Ascending aorta (tissue), 2 donors: ENCODE measurements around the gene PROB1. TPM values are rescaled to one million over a fixed set of nuclear protein-coding genes. Genes with fewer than 3 reads are reported as not detected.
A peak's percentile ranks its signal among the peaks of the same experiment; 100 is the strongest.

Experiments used
- DNase-seq, 2 donors: peaks; one replicate each; pipeline ENCODE4 v3.0.0-alpha.2; 2019; ENCODE audit warnings: low spot score in 2 of 2
- H3K27ac ChIP-seq, 2 donors: fragments of 200-600 bp; sonication (generic); one replicate each; pipeline ENCODE4 v1.5.1; 2016 to 2017; ENCODE audit warnings: mild to moderate bottlenecking in 1 of 2
- H3K27me3 ChIP-seq: fragments of 200-600 bp; sonication (generic); one replicate; pipeline ENCODE4 v1.5.1; 2017
- H3K36me3 ChIP-seq, 2 donors: fragments of 200-600 bp; sonication (generic); one replicate each; pipeline ENCODE4 v1.5.1; 2016
- H3K4me1 ChIP-seq, 2 donors: fragments of 200-600 bp; sonication (generic); one replicate each; pipeline ENCODE4 v1.5.1; 2016 to 2017; ENCODE audit warnings: mild to moderate bottlenecking in 1 of 2
- H3K4me3 ChIP-seq, 2 donors: fragments of 200-600 bp; sonication (generic); one replicate each; pipeline ENCODE4 v1.5.1; 2016 to 2017; ENCODE audit warnings: mild to moderate bottlenecking in 1 of 2
- H3K9me3 ChIP-seq, 2 donors: fragments of 200-600 bp; sonication (generic); one replicate each; pipeline ENCODE4 v1.5.1; 2016
- CTCF ChIP-seq, 3 experiments: fragments of 200-600 bp in 2 of 3; fragments of 450-650 bp in 1 of 3; sonication (generic) in 2 of 3; IDR thresholded peaks; one replicate each; pipeline ENCODE4 v1.5.1; 2016 to 2019; ENCODE audit warnings: antibody characterized with exemption in 3 of 3, mild to moderate bottlenecking in 1 of 3, moderate library complexity in 1 of 3
- intact Hi-C: fragments of 100-400 bp; cut with DNase I; formaldehyde crosslinking; loops from one replicate; pipeline ENCODE4 v1.15.1; 2023
- total RNA-seq: library from RNA; depleted of rRNA; stranded (reverse); fragments of >200 nt; gene quantifications from one replicate; pipeline ENCODE4 v1.1.0, GENCODE V29; 2016

The PROB1 gene
- total RNA-seq, 1 donor from 2014 or later: 4.3 TPM

DNA sequence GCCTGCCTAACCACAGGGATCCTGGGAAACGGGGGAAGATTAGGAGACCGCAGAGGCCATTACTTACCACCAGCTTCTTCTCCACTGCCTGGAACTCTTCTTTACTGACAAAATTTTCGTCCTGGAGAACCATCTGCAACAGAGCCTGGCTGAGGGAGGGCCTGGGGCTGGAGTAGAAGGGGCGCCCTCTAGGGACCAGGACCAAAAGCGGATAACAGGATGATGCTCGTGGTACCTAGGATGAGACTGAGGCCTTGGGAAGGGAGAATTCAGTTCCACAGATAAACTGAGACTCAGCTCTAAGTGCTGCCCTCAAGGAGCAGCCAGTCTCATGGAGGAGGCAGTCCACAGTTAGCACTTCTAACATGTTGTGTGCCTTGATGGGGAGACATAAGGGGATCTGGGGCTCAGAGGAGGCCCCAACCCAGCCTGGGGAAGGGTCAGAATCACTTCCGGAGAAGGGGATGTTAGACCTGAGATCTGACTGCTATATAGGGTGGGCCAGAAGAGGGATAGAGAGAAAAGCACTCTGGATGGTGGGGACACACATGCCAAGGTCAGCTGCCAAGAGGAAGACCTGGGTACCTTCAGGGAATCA lies 7.8 kb upstream of the PROB1 start:
- Histone ChIP-seq H3K27ac (peak overlapping the region; percentile 88 to 90), H3K4me1 (peaks cover 0 to 10% of the 10 kb centered on the region in 2 donors), H3K9me3 (no peaks in the 10 kb centered on the region), H3K27me3 (no peaks in the 10 kb centered on the region), H3K36me3 (no peaks in the 10 kb centered on the region), H3K4me3 (peak overlapping the region in 1 of 2 donors; percentile 62)
- TF ChIP-seq CTCF (IDR thresholded peaks at IDR 0.05): no peak
- DNase-seq: no peak
- intact Hi-C loops: loop anchor here (5.0 kb wide), 3 partner anchors 60 to 860 kb away; partner anchors contain the start of genes ETF1, MATR3 and PAIP2

- intact Hi-C loops: loop anchor here (5.0 kb wide), 3 partner anchors 59 to 859 kb away; partner anchors contain the start of genes ETF1, MATR3 and PAIP2
- no peak for TF ChIP-seq CTCF (IDR thresholded peaks at IDR 0.05)
- DNase-seq: no peak
- H3K9me3 ChIP-seq: no peaks in the 10 kb centered on the region
- no peak overlapping the region for H3K4me3 ChIP-seq
- no peak overlapping the region for H3K27ac ChIP-seq
- no peaks in the 10 kb centered on the region for H3K27me3 ChIP-seq
- H3K36me3 ChIP-seq: no peaks in the 10 kb centered on the region
- peaks cover 0 to 10% of the 10 kb centered on the region in 2 donors for H3K4me1 ChIP-seq
Measured at GRCh38 chr5:139401546-139401945, 6.6 kb upstream of the PROB1 start.

DNA sequence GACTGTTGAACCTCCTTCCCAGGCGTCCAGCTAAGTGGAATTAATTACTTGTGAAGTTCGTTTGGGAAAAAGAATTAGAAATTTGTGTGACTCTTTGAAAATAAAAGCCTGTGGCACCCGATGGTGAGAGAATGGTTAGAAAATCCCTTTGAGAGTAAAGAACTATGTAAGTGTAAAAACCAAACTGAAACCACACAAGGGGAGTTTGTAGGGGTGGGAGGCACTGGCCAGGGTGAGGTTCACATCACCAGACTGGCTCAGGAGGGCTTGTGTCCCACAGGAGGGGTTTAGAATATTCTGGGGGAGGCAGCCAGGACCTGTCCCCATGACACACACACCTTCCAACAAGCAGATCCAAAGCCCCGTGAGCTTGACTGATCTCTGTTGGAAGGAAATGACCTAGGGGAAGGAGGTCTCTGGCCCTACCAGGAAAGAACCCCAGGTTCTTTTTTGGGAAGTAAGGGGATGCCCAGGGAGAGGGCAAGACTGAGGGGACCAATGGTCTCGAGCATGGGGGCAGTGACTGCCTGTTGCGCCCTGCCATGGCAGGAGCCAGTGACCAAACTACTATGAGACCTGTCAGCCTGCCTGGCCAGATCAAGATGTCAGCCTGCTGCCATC lies 4.7 kb upstream of the PROB1 start:
- intact Hi-C loops: loop anchor here (5.0 kb wide), 3 partner anchors 57 to 857 kb away; partner anchors contain the start of genes ETF1, MATR3 and PAIP2
- Histone ChIP-seq H3K27me3 (no peaks in the 10 kb centered on the region), H3K9me3 (no peaks in the 10 kb centered on the region), H3K36me3 (no peaks in the 10 kb centered on the region), H3K27ac (no peak overlapping the region), H3K4me3 (no peak overlapping the region), H3K4me1 (peaks cover 0 to 15% of the 10 kb centered on the region in 2 donors)
- DNase-seq: no peak
- TF ChIP-seq CTCF (IDR thresholded peaks at IDR 0.05): no peak

GRCh38 chr5:139397921-139398320 lies 3.0 kb upstream of the PROB1 start:
- no peak overlapping the region for H3K4me3 ChIP-seq
- no peaks in the 10 kb centered on the region for H3K9me3 ChIP-seq
- TF ChIP-seq CTCF (IDR thresholded peaks at IDR 0.05): no peak
- no peak for DNase-seq
- H3K36me3 ChIP-seq: no peaks in the 10 kb centered on the region
- H3K27me3 ChIP-seq: no peaks in the 10 kb centered on the region
- intact Hi-C loops: no loop called here
- H3K4me1 ChIP-seq: peaks cover 0 to 20% of the 10 kb centered on the region in 2 donors
- no peak overlapping the region for H3K27ac ChIP-seq

- Histone ChIP-seq H3K4me1 (peaks cover 0 to 26% of the 10 kb centered on the region in 2 donors), H3K27ac (no peak overlapping the region)
- intact Hi-C loops: no loop called here
Measured at GRCh38 chr5:139396691-139397090, 1.8 kb upstream of the PROB1 start.

More at GRCh38 chr5:139396691-139397090, 1.8 kb upstream of the PROB1 start:
- Histone ChIP-seq H3K27me3 (no peaks in the 10 kb centered on the region), H3K4me3 (no peak overlapping the region), H3K9me3 (no peaks in the 10 kb centered on the region), H3K36me3 (no peaks in the 10 kb centered on the region)
- TF ChIP-seq CTCF (IDR thresholded peaks at IDR 0.05): no peak
- no peak for DNase-seq
